ENCODE results near the gene LGI4. TPM values are rescaled to one million over a fixed set of nuclear protein-coding genes. Genes with fewer than 3 reads are reported as not detected.

LGI4 gene
- polyA plus RNA-seq, 1 experiment: 0.25 TPM

DNA sequence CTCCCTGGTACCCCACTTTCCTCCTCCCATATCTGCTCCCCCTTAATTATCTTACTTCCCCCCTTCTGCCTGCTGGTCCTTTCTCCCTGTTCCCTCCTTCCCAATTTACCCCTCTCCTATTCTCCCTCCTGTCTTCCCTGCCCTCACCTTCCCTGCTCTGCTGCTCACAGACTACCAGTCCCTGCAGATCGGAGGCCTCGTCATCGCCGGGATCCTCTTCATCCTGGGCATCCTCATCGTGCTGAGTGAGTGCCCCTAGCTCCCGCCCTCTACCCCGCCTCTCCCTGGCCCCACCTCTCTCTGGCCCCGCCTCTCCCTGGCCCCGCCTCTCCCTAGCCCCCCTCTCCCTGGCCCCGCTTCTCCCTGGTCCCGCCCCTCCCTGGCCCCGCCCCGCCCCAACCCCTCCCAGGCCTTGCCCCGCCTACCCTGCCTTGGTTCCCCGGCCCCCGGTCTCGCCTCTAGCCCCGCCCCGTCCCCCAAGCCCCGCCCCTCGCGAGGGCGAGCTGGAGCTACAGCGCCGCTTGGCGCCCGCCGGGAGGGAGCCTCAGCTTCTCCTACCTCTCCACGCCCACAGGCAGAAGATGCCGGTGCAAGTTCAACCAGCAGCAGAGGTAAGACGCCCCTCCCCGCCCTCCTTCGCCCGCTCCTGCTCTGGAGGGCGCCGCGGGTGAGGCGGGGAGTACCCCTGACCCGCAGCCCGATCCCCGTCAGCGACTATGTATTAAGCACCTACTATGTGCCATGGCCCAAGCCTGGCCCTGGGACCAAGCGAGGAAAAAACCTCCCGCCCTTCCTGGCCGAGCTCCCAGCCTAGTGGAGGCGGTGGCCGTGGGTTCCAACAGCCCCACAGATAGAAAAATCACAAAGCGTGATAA lies 6.3 kb upstream of the LGI4 start:
- Histone ChIP-seq H3K36me3 (ENCODE audit: control insufficient read depth, insufficient read depth, low read length) (no peaks in the 10 kb centered on the region), H3K27me3 (ENCODE audit: control insufficient read depth, insufficient read depth, low read length) (peaks cover 2% of the 10 kb centered on the region; the same call in 1 of the 2 replicates), H3K4me3 (ENCODE audit: low read depth, low read length) (no peak overlapping the region)
- TF ChIP-seq, protein P1, sequence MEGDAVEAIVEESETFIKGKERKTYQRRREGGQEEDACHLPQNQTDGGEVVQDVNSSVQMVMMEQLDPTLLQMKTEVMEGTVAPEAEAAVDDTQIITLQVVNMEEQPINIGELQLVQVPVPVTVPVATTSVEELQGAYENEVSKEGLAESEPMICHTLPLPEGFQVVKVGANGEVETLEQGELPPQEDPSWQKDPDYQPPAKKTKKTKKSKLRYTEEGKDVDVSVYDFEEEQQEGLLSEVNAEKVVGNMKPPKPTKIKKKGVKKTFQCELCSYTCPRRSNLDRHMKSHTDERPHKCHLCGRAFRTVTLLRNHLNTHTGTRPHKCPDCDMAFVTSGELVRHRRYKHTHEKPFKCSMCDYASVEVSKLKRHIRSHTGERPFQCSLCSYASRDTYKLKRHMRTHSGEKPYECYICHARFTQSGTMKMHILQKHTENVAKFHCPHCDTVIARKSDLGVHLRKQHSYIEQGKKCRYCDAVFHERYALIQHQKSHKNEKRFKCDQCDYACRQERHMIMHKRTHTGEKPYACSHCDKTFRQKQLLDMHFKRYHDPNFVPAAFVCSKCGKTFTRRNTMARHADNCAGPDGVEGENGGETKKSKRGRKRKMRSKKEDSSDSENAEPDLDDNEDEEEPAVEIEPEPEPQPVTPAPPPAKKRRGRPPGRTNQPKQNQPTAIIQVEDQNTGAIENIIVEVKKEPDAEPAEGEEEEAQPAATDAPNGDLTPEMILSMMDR (IDR thresholded peaks at IDR 0.05; ENCODE audit: insufficient read depth, low read depth, low read length): peak; percentile 72
- no peak for DNase-seq (ENCODE audit: low read depth)
- ChIA-PET POLR2A (interaction anchor here (0.6 to 0.8 kb wide), 3 partner anchors 17 to 127 kb away, joined by 7 to 18 read pairs (median 14); no protein-coding TSS in a partner anchor), CTCF (interaction anchor here (0.9 to 4.8 kb wide), 22 partner anchors 12 to 354 kb away, joined by 3 to 41 read pairs (median 5); partner anchors contain the start of genes FXYD3, FXYD5 and USF2)

DNA sequence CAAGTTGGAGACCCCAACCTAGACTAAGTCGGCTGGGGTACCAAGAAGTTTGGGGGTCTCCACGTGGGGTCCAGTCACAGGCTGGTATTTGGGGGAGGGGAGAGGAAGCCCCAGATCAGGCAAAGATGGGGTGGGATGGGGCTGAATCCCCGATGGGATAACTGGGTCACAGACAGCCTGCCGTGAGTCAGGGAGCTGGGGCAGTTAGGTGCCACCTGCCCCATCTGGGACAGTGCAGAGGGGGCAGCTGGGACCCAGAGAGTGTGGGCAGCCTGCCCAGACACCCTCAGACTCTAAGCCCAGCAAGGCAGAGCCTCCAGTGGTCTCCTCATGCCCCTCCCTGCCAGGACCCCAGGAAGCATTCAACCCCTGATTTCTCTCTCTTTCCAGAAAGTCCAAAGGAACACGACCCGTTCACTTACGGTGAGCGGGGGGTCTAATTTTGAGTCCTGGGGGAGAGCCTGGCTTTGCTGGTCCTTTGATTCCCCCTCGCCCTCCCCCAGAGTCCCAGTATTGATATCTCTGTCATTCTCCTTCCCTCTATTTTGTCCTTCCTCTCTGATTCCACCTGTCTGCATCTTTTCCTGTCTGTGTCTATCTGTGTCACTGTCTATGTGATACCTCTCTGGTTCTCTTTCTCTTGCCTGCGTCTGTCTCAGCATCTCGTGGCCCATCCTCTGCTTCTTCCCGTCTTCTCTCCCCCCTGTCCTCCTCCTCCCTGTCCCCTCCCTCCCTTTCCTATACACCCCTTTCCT lies 5.5 kb upstream of the LGI4 start:
- H3K4me3 ChIP-seq (ENCODE audit: low read depth, low read length): no peak overlapping the region
- POLR2A ChIA-PET: interaction anchor here (0.8 kb wide), 1 partner anchor 16 kb away, joined by 18 read pairs; no protein-coding TSS in a partner anchor
- TF ChIP-seq, protein P1 (IDR thresholded peaks at IDR 0.05; ENCODE audit: insufficient read depth, low read depth, low read length): no peak

DNA sequence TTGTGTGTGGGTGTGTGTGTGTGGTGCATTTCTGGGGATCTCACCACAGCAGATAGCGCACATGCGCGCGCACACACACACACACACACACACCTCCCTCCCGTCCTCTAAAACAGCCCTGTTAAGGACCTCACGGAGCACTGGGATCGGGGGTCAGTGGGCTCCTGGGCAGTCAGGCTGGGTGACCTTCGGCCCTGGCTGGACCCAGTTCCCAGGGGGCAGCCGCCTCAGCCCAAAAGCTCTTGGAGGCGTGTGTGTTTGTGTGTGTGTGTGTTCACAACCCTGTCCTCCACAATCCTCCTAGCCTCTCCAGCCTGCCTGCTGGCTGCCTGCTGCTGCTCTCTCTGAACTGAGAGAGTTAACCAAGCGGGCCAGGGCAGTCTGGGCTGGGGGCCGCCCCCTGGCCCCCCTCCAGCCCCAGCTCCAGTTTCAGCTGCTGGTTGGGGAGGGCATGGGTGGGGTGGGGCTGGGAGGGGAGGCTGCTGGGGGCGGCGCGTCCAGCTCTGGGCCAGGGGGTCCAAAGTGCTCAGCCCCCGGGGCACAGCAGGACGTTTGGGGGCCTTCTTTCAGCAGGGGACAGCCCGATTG lies 3.5 kb upstream of the LGI4 start, which contains the start of gene FXYD1:
Gene FXYD1, plus strand, starts transcription at position 520 of the 588 bp plus-strand sequence. CDS start 1,256 bp downstream, outside the sequence.
- CTCF ChIA-PET: interaction anchor here (0.6 to 5.6 kb wide), 4 partner anchors 22 to 131 kb away, joined by 3 to 77 read pairs (median 32); partner anchors contain the start of genes FXYD3 and USF2
- no peak for DNase-seq (ENCODE audit: low read depth)
- Histone ChIP-seq H3K4me3 (ENCODE audit: low read depth, low read length) (no peak within 1 kb of the TSS), H3K27me3 (ENCODE audit: control insufficient read depth, insufficient read depth, low read length) (no peaks in the 10 kb centered on the region; the same call in 1 of the 2 replicates), H3K36me3 (ENCODE audit: control insufficient read depth, insufficient read depth, low read length) (no peaks in the 10 kb centered on the region)
- POLR2A ChIA-PET: no interaction called here
- TF ChIP-seq, protein P1 (IDR thresholded peaks at IDR 0.05; ENCODE audit: insufficient read depth, low read depth, low read length): no peak

More for the DNA sequence above, 5.5 kb upstream of the LGI4 start:
- DNase-seq (ENCODE audit: low read depth): no peak
- Histone ChIP-seq H3K36me3 (ENCODE audit: control insufficient read depth, insufficient read depth, low read length) (no peaks in the 10 kb centered on the region), H3K27me3 (ENCODE audit: control insufficient read depth, insufficient read depth, low read length) (peaks cover 2% of the 10 kb centered on the region)
- CTCF ChIA-PET: interaction anchor here (0.9 to 4.8 kb wide), 9 partner anchors 21 to 168 kb away, joined by 3 to 41 read pairs (median 6); partner anchors contain the start of genes FXYD3 and USF2

DNA sequence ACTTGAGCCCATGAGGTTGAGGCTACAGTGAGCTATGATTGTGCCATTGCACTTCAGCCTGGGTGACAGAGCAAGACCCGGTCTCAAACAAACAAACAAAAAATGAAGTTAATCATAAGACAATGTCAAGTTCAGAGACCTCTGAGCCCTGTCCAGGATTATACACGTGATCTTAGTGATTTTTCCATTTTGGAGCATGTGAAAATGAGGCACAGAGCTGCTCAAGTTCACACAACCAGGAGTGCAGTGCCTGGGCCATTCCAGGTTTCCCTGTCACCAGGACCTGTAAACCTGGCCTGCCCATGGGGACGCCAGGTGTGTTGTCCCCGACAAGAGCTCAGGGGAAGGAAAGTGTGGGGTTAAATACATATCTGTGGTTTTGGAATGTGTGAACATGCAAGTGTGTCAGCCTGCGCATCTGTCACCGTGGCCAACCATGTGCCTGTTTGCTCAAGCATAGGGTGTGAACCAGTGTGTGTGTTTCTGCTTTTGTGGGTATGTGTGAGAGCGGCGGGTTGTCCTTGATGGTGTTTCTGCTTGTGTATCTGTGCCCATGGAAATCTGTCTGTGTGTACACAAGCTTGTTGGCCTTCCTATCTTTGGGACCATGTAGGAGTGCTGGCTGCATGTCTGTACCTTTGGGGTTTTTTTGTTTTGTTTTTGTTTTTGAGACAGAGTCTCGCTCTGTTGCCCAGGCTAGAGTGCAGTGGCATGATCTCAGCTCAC lies 2.3 kb upstream of the LGI4 start:
- Histone ChIP-seq H3K27me3 (ENCODE audit: control insufficient read depth, insufficient read depth, low read length) (no peaks in the 10 kb centered on the region; the same call in 1 of the 2 replicates), H3K4me3 (ENCODE audit: low read depth, low read length) (no peak overlapping the region), H3K36me3 (ENCODE audit: control insufficient read depth, insufficient read depth, low read length) (no peaks in the 10 kb centered on the region)
- no peak for DNase-seq (ENCODE audit: low read depth)
- TF ChIP-seq, protein P1 (IDR thresholded peaks at IDR 0.05; ENCODE audit: insufficient read depth, low read depth, low read length): no peak
- ChIA-PET POLR2A (no interaction called here), CTCF (interaction anchor here (0.6 to 5.6 kb wide), 14 partner anchors 10 to 1655 kb away, joined by 3 to 77 read pairs (median 13); partner anchors contain the start of genes FXYD3 and FXYD5)

All from BJ (cell line).